Fibroblast of mammary gland (primary cell): ENCODE results near the gene NRROS.

Experiments used
- DNase-seq: peaks from one replicate; pipeline ENCODE4 v3.0.0-alpha.2; 2010; ENCODE audit warnings: low read depth
- H3K4me3 ChIP-seq: 2 replicates; pipeline ENCODE4 v1.5.1; 2011; ENCODE audit warnings: low read depth, mild to moderate bottlenecking, low read length, moderate library complexity; ENCODE audit not compliant: control insufficient read depth
- TF ChIP-seq, protein P1 (sequence below): conservative IDR thresholded peaks from 2 replicates; pipeline ENCODE4 v1.5.1; 2011; ENCODE audit warnings: low read depth, low read length, inconsistent platforms; ENCODE audit not compliant: control insufficient read depth, insufficient read depth

NRROS gene

DNA sequence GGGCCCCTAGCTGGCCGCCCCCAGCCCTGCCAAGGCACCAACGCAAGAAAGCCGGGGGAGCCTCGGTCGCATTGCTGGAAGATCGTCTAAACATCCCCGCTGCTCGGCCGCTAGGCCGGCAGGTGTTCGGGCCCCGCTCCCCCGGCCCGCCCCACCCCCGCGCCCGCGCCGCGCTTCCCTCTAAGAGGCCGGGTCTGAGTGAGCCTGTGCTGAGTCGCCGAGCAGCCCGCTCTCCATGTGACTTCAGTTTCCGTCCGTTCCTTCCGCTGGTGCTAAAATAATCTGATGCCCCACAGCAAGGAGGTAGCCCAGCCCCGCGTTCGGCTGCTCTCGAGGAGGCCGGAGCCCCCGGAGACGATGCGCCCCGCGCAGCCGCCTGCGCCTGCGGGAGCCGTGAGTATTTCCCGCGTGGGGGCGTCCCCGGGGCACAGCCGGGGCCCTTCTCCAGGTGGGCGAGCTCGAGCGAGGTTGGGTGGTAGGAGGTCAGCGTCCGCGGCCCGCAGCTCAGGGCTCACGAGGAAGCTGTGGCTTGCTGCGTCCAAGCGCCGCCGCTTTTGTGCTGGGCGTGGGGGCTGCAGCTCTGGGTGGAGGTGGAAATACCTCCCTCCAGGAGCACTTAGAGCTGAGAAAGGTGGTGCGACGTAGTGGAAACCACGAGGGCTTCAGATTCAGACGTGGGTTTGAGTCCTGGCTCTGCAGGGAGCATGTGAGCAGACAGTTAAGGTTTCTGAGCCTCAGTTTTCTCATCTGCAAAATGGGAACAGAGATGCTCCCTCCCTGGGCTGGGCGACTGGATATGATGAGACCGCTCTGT is at the start of gene NRROS:
Gene NRROS, plus strand, starts transcription at position 212 of the 814 bp plus-strand sequence. CDS start 14,846 bp downstream, outside the sequence.
- TF ChIP-seq, protein P1, sequence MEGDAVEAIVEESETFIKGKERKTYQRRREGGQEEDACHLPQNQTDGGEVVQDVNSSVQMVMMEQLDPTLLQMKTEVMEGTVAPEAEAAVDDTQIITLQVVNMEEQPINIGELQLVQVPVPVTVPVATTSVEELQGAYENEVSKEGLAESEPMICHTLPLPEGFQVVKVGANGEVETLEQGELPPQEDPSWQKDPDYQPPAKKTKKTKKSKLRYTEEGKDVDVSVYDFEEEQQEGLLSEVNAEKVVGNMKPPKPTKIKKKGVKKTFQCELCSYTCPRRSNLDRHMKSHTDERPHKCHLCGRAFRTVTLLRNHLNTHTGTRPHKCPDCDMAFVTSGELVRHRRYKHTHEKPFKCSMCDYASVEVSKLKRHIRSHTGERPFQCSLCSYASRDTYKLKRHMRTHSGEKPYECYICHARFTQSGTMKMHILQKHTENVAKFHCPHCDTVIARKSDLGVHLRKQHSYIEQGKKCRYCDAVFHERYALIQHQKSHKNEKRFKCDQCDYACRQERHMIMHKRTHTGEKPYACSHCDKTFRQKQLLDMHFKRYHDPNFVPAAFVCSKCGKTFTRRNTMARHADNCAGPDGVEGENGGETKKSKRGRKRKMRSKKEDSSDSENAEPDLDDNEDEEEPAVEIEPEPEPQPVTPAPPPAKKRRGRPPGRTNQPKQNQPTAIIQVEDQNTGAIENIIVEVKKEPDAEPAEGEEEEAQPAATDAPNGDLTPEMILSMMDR, result no peak
- H3K4me3 ChIP-seq, result peak within 1 kb of the TSS; percentile 43
- DNase-seq, result peak; percentile 47

DNA sequence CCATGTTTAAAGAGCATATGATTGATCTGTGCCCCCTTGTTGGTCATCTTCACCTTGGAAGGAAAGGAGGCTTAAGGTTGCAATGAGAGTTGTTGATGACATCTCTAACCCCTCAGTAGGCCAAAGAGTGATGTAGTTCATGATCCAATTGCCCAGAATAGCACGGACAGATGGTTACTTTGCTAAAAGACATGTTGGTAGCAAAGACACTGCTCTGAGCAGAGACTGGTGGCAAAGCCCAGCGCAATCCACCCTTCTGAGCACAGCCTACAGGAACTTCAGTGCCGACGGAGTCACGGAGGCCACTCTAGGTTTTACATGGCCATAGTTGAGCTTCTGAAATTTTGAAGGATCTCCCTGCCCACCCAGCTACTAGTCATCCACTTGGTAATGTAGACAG is 49.2 kb upstream of the NRROS start:
- DNase-seq, result no peak
- TF ChIP-seq, protein P1, result no peak
- H3K4me3 ChIP-seq, result no peak overlapping the region

DNA sequence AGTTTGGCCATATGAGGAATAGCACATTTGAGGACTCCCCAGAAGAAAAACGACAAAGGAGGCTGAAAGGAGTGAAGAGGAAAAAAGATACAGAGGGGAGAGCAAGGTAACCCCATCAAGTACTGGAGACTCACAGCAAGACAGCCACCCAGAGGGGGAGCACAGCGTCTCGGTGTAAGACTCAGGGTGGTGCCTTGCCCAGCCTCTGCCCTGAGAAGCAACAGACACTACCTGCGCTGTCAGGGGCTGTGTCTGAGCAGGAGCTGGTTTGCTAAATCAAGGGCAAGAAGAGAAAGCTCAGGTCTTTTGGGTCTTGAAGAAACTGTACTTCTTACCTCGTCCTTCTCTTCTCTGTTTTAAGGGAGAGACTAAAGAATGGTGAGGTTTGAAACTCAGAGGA is 43.1 kb upstream of the NRROS start:
- DNase-seq, result no peak
- no peak overlapping the region for H3K4me3 ChIP-seq
- TF ChIP-seq, protein P1, result no peak

DNA sequence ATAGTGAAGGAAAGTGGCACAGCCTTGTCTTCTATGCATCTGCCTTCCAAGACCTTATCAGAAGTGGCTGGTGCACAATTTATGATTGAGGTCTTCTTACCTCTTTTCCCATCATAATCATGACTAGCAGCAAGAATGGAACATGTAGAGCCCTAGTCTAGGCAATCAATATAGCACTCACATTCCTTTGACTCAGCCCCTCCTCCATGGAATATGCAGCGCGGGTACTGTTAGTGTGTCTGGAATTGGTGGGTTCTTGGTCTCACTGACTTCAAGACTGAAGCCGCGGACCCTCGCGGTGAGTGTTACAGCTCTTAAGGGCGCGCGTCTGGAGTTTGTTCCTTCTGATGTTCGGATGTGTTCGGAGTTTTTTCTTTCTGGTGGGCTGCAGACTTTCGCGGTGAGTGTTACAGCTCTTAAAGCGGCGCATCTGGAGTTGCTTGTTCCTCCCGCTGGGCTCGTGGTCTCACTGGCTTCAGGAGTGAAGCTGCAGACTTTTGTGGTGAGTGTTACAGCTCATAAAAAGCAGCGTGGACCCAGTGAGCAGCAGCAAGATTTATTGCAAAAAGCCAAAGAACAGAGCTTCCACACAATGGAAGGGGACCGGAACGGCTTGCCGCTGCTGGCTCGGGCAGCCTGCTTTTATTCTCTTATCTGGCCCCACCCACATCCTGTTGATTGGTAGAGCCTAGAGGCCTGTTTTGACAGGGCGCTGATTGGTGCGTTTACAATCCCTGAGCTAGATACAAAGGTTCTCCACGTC is 41.3 kb upstream of the NRROS start:
- peak; percentile 4 for DNase-seq
- peak overlapping the region; percentile 9 for H3K4me3 ChIP-seq

DNA sequence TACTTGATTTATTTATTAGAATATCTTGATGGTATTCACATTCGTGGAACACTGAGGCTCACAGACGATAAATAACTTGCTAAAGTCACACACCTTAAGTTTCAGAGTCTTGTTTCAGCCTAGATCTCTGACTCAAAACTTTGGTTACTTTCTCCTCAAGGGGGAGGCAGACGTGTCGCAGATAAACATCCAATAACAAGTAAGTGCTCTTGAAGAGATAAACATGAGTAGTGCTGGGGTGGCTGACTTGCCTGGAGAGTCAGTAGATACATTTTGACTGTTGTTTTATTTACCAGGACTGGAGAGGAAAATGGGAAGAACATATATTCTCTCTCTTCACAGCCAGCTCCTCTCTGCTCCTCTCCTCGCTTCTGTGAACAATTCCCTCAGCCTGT is 39.8 kb upstream of the NRROS start:
- TF ChIP-seq, protein P1, result no peak
- no peak overlapping the region for H3K4me3 ChIP-seq
- no peak for DNase-seq

DNA sequence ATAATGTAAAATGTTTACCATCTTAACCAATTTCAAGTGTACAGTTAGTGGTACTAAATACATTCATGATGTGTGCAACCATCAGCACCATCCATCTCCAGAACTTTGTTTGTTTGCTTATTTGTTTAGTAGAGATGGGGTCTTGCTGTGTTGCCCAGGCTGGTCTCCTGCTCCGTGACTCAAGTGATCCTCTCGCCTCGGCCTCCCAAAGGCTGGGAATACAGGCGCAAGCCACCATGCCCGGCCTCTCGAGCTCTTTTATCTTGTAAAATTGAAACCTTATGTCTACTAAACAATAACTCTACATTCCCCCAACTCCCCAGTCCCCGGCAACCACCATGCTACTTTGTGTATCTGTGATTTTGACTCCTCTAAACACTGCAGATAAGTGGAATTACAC is 39.1 kb upstream of the NRROS start:
- no peak overlapping the region for H3K4me3 ChIP-seq
- TF ChIP-seq, protein P1, result no peak
- no peak for DNase-seq

DNA sequence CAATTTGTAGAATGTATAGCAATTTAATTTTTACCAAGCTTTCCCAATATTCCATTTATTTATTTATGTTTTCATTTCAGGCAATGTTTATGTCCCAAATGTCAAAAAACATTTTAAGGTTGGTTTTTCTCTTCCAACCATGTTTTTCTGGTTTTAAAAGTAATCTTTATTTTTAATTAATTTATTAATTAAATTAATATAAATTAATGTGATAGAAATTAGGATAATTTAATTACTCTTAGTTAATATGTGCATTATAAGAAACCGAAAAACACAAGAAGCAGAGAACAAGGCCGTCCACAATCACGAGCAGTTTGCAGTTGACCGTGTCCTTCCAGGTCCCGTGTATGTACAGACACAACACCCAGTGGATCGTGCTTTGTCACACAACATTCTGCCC is 36.8 kb upstream of the NRROS start:
- no peak overlapping the region for H3K4me3 ChIP-seq
- TF ChIP-seq, protein P1, result no peak
- no peak for DNase-seq
